HL-60 (cell line): Measurements from ENCODE around the gene CXorf66.

ENCODE experiments used
- CTCF ChIP-seq: IDR thresholded peaks from one replicate; pipeline ENCODE4 v1.5.1; 2011; ENCODE audit warnings: low read length, control low read depth, inconsistent platforms; ENCODE audit not compliant: insufficient read depth
- POLR2AphosphoS5 ChIP-seq: IDR thresholded peaks from 2 replicates; pipeline ENCODE4 v1.6.1; 2012; ENCODE audit warnings: low read depth
- REST ChIP-seq: IDR thresholded peaks from 2 replicates; pipeline ENCODE4 v1.6.1; 2012; ENCODE audit warnings: low read depth; ENCODE audit not compliant: insufficient replicate concordance

GRCh38 chrX:139982856-139983255 lies 17.5 kb upstream of the CXorf66 start:
- TF ChIP-seq CTCF = no peak
- no peak for TF ChIP-seq POLR2AphosphoS5
- TF ChIP-seq REST = no peak
